ENCODE data around the gene APOBEC3H. TPM values are rescaled to one million over a fixed set of nuclear protein-coding genes. Genes with fewer than 3 reads are reported as not detected.

APOBEC3H gene
- 0.20 to 1.2 TPM (median 0.49 TPM) in 3 of 5 replicates, not detected in the others for total RNA-seq (2022; extraction: Qiagen RNA extraction; ENCODE audit: low read depth)

DNA sequence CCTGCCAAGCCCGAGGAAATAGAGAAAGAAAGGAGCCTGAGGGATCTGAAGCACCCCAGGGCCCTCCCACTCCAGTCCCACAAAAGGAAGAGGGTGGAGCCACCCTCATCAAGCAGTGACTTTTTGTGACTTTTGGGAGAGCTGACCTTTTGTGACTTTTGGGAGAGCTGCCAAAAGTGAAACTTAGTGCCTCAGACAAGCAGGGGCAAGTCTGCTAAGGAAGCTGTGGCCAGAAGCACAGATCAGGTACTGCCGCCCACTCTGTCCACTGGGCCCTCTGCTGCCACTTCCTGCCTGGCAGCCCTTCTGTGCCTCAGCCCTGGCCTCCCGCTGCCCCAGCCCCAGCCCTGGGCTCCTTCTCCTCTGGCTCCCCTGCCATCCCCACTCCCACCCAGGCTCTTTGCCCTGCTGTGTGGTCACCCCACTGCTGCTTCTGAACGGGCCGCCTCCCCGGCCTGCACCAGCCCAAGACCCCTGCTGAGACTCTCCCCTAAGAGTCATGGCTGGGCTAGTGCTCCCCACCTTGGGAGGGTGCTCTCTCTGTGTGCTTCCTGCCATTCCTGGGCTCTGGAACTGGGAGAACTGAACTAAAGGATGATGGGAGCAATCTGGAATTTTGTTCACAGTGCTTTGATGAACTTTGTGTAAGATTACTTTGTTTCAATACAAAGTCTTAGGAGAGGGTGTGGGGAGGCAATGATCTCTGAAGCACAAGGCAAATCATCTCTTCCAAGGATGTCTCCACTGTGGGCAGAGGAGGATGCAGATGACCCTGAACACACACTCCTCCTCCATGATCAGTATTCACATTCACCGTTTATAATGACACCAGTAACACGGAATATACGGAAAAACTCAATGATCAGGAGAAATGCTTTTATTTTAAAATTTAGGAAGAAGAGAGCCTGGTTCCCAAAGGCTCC lies at the start of gene APOBEC3H:
APOBEC3H (plus strand) TSS at position 147 of the 923 bp plus-strand sequence. CDS start 3,035 bp downstream, outside the sequence.

DNA sequence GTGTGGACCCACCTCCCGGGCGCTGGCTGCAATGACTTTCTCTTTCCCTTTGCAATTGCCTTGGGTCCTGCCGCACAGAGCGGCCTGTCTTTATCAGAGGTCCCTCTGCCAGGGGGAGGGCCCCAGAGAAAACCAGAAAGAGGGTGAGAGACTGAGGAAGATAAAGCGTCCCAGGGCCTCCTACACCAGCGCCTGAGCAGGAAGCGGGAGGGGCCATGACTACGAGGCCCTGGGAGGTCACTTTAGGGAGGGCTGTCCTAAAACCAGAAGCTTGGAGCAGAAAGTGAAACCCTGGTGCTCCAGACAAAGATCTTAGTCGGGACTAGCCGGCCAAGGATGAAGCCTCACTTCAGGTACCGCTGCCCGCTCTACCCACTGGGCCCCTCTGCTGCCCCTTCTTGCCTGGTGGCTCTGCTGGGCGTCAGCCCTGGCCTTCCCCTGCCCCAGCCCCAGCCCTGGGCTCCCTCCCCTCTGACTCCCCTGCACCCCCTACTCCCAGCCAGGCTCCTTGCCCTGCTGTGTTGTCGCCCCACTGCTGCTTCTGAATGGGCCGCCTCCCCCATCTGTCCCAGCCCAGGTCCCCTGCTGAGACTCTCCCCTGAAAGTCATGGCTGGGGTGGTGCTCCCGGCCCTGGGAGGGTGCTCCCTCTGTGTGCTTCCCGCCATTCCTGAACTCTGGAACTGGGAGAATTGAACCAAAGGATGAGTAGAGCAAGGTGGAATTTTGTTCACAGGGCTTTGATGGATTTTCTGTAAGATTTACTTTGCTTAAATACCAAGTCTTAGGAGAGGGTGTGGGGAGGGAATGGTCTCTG lies 19.8 kb upstream of the APOBEC3H start, which contains the start of gene APOBEC3G:
APOBEC3G (plus strand) TSS at position 250 of the 815 bp plus-strand sequence; CDS start at position 337, 87 bp downstream.

DNA sequence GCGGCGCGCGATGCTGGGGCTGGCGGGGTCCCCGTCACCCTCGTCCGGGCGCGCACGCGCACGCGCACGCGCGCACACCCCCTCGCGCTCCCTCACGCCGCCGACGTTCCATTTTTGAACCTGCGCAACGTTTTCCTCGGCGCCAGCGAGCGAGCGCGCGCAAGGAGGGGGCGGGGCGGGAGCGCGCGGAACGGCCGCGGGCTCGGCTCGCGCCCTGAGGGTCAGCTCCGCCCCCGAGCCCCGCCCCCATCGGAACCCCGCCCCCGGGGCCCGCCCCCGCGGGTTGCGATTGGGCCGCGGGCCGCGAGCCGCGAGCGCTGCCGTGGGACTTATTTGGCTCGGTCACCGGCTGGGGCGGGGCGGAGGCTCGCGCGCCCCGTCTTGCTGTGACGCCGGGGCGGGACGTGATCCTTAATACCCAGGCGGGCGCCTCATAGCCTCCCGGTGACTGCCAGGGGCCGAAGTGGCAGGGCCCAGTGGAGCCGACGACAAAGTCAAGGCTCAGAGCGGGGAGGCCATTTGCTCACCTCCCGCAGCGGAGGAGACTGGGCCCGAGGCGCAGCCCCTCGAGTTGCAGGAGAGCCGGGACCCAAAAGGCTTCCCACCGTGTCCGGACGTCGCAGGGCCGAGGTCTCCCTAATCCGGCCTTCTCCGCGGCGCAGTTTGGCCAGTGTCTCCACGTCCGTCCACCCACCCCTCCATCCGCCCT lies 55.6 kb downstream of the APOBEC3H start, which contains the start of gene CBX7:
CBX7 (minus strand) TSS at position 170 of the 709 bp plus-strand sequence. CDS start 236 bp downstream, outside the sequence.

Other genes starting within 250 kb of the APOBEC3H start
- gene CBX6, start 225.0 kb upstream of the APOBEC3H start, total RNA-seq (2022; extraction: Qiagen RNA extraction; ENCODE audit: low read depth): 20.3 to 34.4 TPM (median 30.8 TPM) in 5 replicates
- gene APOBEC3A, start 139.6 kb upstream of the APOBEC3H start, total RNA-seq (2022; extraction: Qiagen RNA extraction; ENCODE audit: low read depth): not detected in 5 replicates
- gene APOBEC3B, start 114.9 kb upstream of the APOBEC3H start, total RNA-seq (2022; extraction: Qiagen RNA extraction; ENCODE audit: low read depth): 26.1 to 35.6 TPM (median 27.5 TPM) in 5 replicates
- gene APOBEC3C, start 83.0 kb upstream of the APOBEC3H start, total RNA-seq (2022; extraction: Qiagen RNA extraction; ENCODE audit: low read depth): 24.8 to 30.7 TPM (median 29.0 TPM) in 5 replicates
- gene APOBEC3D, start 76.1 kb upstream of the APOBEC3H start, total RNA-seq (2022; extraction: Qiagen RNA extraction; ENCODE audit: low read depth): 0.26 to 0.46 TPM (median 0.37 TPM) in 5 replicates
- 1.8 to 3.1 TPM (median 2.2 TPM) in 5 replicates for gene APOBEC3F, start 56.4 kb upstream of the APOBEC3H start, total RNA-seq (2022; extraction: Qiagen RNA extraction; ENCODE audit: low read depth)
- 0.15 TPM in 1 of 5 replicates, not detected in the others for gene APOBEC3G, start 20.0 kb upstream of the APOBEC3H start, total RNA-seq (2022; extraction: Qiagen RNA extraction; ENCODE audit: low read depth)
- gene CBX7, start 55.4 kb downstream of the APOBEC3H start, total RNA-seq (2022; extraction: Qiagen RNA extraction; ENCODE audit: low read depth): 0.70 to 1.7 TPM (median 1.2 TPM) in 5 replicates
- gene PDGFB, start 147.7 kb downstream of the APOBEC3H start, total RNA-seq (2022; extraction: Qiagen RNA extraction; ENCODE audit: low read depth): 3.5 to 4.0 TPM (median 3.7 TPM) in 5 replicates
- gene RPL3, start 222.4 kb downstream of the APOBEC3H start, total RNA-seq (2022; extraction: Qiagen RNA extraction; ENCODE audit: low read depth): 1,707 to 1,938 TPM (median 1,738 TPM) in 5 replicates

Measured in A549 treated with ZK216348 at 1 μM for 4 hours (cell line).